HG03571 (cell line): ENCODE data around the gene CNEP1R1.
A peak's percentile ranks its signal among the peaks of the same experiment; 100 is the strongest.
"Not testable (repeated sequence)": the region's sequence is repeated elsewhere in the genome, so short reads cannot be mapped to it uniquely, and the experiment has no call there.

Experiments
- ATAC-seq: cut with Tn5 transposase; IDR thresholded peaks from one replicate; pipeline ENCODE4 v1.9.1; 2021; ENCODE audit not compliant: unreplicated experiment

Gene CNEP1R1, protein sequence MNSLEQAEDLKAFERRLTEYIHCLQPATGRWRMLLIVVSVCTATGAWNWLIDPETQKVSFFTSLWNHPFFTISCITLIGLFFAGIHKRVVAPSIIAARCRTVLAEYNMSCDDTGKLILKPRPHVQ

DNA sequence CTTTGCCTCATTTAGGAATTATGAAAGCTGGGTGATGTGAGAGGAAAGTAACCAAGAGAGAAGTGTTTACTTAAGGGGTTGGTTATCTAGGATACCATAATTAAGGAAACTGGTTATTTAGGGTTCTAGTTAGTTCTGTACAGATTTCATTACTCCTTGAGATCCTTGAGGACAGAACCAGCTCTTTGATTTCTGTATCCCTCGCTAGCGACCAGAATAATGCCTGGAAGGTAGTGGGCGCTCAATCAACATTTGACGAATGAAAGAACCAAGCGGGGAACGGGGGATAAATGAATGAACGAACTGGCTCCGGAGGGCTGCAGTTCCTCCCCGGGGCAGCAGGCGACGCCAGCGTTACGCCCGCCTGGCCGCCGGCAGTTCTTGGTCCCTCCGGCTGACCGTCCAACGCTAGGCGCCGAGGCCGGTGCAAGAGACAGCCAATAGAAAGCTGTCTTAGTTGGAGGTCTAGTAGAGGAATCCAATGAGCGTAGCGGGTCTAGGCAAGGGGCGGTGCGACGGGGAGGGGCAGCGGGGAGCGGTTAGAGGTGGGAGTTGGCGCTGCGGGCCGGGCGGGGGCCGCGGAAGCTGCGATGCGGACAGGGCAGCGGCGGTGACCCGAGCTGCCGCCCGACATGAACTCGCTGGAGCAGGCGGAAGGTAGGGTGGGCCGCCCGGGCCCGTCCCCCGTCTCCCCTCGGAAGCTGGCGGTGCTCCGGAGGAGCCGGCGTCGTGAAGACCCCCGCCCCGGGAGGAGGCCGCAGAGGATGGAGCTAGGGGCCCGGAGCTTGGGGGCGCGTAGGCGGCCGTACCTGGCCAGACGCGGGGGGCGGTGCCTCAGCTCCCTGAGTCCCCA is at the start of gene CNEP1R1:
CNEP1R1 (plus strand) TSS at position 542 of the 853 bp plus-strand sequence; CDS start at position 633, 91 bp downstream.
- peak; percentile 99 for ATAC-seq

GRCh38 chr16:49977427-49977826 is 47.6 kb upstream of the CNEP1R1 start:
- ATAC-seq = no peak

GRCh38 chr16:49978569-49979326 is 46.3 kb upstream of the CNEP1R1 start:
- no peak for ATAC-seq

GRCh38 chr16:49980166-49980565 is 44.9 kb upstream of the CNEP1R1 start:
- ATAC-seq = no peak

GRCh38 chr16:49986351-49987124 is 38.5 kb upstream of the CNEP1R1 start:
- no peak for ATAC-seq

GRCh38 chr16:49987381-49987780 is 37.6 kb upstream of the CNEP1R1 start:
- no peak for ATAC-seq

DNA sequence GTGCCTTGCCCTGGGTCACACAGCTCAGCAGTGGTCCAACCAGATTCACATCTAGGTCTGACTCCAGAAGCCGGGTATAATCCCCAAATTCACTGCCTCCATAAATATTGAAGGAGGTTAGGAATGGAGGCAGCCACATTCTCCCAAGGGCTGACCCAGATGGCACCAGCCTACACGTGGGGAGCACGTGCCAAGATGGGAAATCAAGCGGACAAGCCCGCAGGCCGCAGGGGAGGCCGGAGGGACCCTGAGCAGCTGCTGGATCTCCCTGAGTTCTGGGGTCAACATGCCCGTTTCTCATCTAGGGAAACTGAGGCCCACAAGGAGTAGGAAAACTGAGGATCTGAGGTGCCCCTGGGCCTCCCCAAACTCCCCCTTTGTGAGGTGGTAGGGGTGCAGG is 32.2 kb upstream of the CNEP1R1 start:
- ATAC-seq = no peak

DNA sequence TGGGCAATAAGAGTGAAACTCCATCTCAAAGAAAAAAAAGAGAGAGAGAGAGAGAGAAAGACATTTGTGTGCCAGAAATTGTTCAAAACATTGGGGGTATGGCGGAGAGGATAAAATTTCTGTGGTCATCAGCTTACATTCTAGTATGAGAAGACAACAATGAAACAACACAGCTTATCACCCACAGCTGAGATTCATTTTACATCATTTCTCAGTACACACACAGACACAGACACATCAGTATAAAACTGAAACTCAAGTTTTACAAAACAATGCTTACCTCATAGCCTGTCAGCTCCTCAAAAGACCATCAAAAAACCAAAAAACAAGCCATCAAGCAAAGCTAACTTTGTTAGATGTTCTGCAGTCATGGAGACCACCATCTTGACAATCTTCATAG is 31.4 kb upstream of the CNEP1R1 start:
- ATAC-seq = no peak

DNA sequence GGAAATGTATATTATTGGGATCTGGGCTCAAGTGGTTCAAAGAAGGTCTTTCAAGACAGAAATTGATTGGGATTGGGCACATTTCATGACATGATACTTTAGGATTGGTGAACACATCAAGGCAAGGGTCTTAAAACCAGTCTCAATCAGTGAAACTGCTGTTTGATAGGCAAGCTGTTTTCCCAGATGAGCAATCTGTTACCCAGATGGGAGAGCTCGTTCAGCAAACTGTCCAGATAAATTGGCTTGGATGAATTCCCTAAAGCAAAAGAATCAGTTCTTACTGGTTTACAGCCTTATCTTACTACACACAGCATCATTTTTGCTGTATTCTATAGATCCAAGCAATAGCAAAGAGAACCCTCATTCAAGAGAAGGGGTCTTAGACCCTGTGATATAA is 31.0 kb upstream of the CNEP1R1 start:
- no peak for ATAC-seq

DNA sequence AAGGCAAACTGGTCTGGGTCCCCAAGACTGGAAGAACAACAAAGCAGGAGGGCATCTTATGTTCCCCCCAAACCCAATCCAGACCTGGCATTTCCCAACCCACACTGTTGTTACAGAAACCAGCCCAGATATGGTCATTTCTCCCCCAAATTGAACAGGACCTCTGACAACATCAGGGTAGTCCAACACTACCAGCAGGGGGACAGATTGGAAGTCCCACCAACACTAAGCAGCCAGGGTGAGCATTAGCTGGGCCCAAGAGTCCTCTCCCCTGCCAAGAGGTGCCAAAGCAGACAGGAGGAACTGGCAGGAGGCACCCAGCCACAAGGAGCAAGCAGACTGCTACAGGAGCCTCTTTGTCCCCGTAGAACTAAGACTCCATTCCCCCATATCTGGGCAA is 29.3 kb upstream of the CNEP1R1 start:
- ATAC-seq = no peak

GRCh38 chr16:49997721-49998251 is 27.2 kb upstream of the CNEP1R1 start:
- no peak for ATAC-seq

GRCh38 chr16:49998991-49999390 is 26.0 kb upstream of the CNEP1R1 start:
- no peak for ATAC-seq

GRCh38 chr16:50001144-50001543 is 23.9 kb upstream of the CNEP1R1 start:
- no peak for ATAC-seq

DNA sequence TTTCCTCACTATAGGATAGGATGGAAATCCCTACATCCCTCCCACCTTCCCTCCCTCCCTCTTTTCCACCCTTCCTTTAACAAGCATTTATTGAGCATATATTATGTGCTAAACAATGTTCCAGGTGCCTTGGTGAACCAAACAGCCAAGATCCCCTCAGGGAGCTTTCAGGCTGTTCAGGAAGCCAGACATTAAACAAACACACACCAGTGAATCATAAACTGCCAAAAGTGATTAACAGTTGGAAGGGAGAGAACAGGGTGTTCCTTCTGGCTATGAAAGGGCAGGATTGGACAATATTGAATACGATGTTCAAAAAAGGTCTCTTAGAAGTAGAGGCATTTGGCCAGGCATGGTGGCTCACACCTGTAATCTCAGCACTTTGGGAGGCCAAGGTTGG is 22.8 kb upstream of the CNEP1R1 start:
- ATAC-seq = no peak

- no peak for ATAC-seq
These were observed 20.8 kb upstream of the CNEP1R1 start for GRCh38 chr16:50004239-50004638.

DNA sequence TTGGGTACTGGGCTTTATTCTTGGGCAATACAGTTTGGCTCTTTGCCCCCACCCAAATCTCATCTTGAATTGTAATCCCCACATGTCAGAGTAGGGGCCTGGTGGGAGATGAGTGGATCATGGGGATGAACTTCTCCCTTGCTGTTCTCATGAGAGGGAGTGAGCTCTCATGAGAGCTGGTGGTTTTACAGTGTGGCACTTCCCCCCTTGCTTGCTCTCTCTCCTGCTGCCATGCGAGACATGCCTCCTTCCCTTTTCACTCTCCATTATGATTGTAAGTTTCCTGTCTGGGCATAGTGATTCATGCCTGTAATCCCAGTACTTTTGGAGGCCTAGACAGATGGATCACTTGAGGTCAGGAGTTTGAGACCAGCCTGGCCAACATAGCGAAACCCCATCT is 18.1 kb upstream of the CNEP1R1 start:
- ATAC-seq = no peak

DNA sequence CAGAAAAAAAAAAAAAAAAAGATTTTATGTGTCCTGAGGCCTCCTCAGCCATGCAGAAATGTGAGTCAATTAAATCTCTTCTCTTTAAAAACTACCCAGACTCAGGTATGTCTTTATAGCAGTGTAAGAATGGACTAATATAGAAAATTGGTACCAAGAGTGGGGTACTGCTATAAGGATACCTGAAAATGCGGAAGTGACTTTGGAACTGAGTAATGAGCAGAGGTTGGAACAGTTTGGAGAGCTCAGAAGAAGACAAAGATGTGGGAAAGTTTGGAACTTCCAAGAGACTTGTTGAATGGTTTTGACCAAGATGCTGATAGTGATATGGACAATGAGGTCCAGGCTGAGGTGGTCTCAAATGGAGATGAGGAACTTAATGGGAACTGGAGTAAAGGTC is 17.3 kb upstream of the CNEP1R1 start:
- ATAC-seq = no peak

DNA sequence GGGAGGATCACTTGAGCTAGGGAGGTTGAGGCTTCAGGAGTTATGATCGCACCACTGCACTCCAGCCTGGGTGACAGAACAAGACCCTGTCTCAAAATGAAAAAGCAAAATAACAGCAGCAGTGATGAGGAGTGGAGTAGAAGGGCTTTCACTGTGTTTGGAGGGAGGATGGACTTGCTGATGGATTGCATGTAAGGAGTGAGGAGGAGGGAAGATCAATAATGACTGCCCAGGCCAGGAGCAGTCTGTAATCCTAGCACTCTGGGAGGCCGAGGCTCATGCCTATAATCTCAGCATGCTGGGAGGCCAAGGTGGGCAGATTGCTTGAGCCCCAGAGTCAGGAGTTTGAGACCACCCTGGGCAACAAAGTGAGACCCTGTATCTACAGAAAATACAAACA is 14.8 kb upstream of the CNEP1R1 start:
- ATAC-seq = no peak

- no peak for ATAC-seq
These were observed 13.3 kb upstream of the CNEP1R1 start for GRCh38 chr16:50011707-50012106.

DNA sequence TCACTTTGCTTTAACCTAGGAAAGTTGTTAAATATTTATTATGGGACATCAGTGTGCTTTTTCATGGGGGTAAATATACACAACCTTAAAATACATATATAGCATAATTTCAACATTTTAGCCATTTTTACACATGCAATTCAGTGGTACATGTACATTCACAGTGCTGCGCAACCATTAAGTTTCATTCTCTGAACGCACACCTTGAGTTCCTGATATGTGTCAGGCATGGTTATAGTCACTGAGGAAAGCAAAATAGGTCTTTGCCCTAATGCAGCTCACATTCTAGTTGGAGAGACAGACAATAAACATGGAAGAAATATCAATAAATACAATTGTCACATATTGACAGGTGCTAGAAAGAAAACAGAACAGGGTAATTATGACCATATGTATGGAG is 12.8 kb upstream of the CNEP1R1 start:
- ATAC-seq = no peak

GRCh38 chr16:50014211-50014610 is 10.8 kb upstream of the CNEP1R1 start:
- ATAC-seq = not testable (repeated sequence)
